NT2/D1 (cell line): ENCODE measurements around the gene CNN1.

ENCODE experiments used
- DNase-seq: peaks from one replicate; pipeline ENCODE4 v3.0.0-alpha.2; 2011; ENCODE audit warnings: low read depth, low spot score
- H3K27me3 ChIP-seq: 2 replicates; pipeline ENCODE4 v1.6.0; 2011; ENCODE audit warnings: mild to moderate bottlenecking; ENCODE audit not compliant: insufficient read length, insufficient read depth
- H3K36me3 ChIP-seq: 2 replicates; pipeline ENCODE4 v1.6.1; 2011; ENCODE audit warnings: mild to moderate bottlenecking, low read length, mixed read lengths; ENCODE audit not compliant: insufficient read depth, insufficient read length
- H3K4me1 ChIP-seq: 2 replicates; pipeline ENCODE4 v1.5.1; 2011; ENCODE audit not compliant: insufficient read depth, insufficient read length
- H3K4me3 ChIP-seq: 2 replicates; pipeline ENCODE4 v1.5.1; 2011; ENCODE audit warnings: low read depth; ENCODE audit not compliant: insufficient read length
- H3K9ac ChIP-seq: 2 replicates; pipeline ENCODE4 v1.6.0; 2011; ENCODE audit warnings: low read depth; ENCODE audit not compliant: insufficient read length
- H3K9me3 ChIP-seq: 2 replicates; pipeline ENCODE4 v1.5.1; 2011; ENCODE audit warnings: mild to moderate bottlenecking, low read length; ENCODE audit not compliant: insufficient read depth
- SUZ12 ChIP-seq: IDR thresholded peaks from 2 replicates; pipeline ENCODE4 v1.6.1; 2011; ENCODE audit not compliant: insufficient read length, insufficient read depth; ENCODE audit errors: extremely low read depth
- YY1 ChIP-seq: IDR thresholded peaks from 2 replicates; pipeline ENCODE4 v1.6.1; 2011; ENCODE audit not compliant: insufficient read length, insufficient read depth
- ZNF274 ChIP-seq: IDR thresholded peaks from 2 replicates; pipeline ENCODE4 v1.6.1; 2011; ENCODE audit warnings: mild to moderate bottlenecking, low read depth, low read length

Gene CNN1

GRCh38 chr19:11499890-11500420 lies 38.7 kb upstream of the CNN1 start:
- Histone ChIP-seq H3K4me1 (peaks cover 9% of the 10 kb centered on the region), H3K9me3 (no peaks in the 10 kb centered on the region), H3K4me3 (no peak overlapping the region), H3K36me3 (peaks cover 34% of the 10 kb centered on the region), H3K9ac (no peak overlapping the region), H3K27me3 (no peaks in the 10 kb centered on the region)
- no peak for DNase-seq
- TF ChIP-seq ZNF274 (no peak), SUZ12 (no peak), YY1 (no peak)

DNA sequence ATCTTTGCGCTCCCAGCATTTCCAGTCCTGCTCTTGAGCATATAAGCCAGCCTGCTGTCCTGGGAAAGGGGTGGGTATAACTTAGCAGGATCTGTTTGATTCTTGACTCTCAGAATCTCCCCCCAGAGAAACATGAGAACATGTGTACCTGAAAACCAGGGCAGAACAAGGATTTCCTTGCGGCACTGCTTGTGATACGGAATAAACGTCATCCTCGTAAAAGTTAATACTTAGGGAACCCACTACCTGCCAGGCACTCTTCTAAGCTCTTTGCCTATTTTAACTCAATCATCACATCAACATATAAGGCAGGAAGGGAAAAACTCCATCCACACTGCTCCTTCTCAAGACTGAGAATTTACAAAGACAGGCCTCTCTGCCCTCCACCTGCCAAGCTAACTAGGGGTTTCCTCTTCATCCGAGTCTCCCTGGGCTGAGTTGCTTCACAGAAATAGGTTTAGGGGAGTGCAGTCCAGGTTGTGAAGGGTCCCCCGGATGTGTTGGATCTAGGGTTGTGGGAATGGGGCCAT lies 34.1 kb upstream of the CNN1 start:
- H3K9me3 ChIP-seq, result no peaks in the 10 kb centered on the region
- H3K4me3 ChIP-seq, result peak overlapping the region; percentile 43
- H3K9ac ChIP-seq, result peak overlapping the region; percentile 68
- no peak for TF ChIP-seq YY1
- no peak for TF ChIP-seq SUZ12
- no peak for TF ChIP-seq ZNF274
- H3K27me3 ChIP-seq, result no peaks in the 10 kb centered on the region
- no peak for DNase-seq
- peaks cover 20% of the 10 kb centered on the region for H3K4me1 ChIP-seq
- H3K36me3 ChIP-seq, result peaks cover 26% of the 10 kb centered on the region

DNA sequence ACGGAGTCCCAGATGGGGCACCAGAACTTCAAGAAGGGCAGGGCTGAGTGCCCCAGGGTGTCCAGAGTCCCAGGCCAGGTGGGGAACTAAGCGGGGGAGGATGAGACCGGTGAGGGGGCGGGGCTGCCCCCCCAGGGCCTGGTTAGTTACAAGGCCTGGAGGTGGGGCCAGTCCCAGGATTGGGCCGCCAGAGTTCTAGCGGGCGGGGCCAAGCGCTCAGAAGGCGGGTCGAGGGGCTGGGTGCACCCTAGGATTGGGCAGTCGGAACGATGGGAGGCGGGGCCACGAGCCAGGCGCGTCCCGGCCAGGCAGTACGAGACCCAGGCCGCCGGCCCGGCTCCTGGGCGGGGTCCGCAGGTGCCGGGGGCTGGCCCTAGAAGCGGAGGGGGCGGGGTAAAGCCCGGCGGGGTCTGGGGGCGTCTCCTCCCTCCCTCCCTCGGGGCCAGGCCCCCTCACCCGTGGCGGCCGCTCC lies 33.6 kb upstream of the CNN1 start:
- H3K4me1 ChIP-seq, result peaks cover 20% of the 10 kb centered on the region
- H3K4me3 ChIP-seq, result peak overlapping the region; percentile 85
- TF ChIP-seq SUZ12 (no peak), ZNF274 (no peak), YY1 (no peak)
- peaks cover 26% of the 10 kb centered on the region for H3K36me3 ChIP-seq
- no peaks in the 10 kb centered on the region for H3K27me3 ChIP-seq
- no peaks in the 10 kb centered on the region for H3K9me3 ChIP-seq
- peak overlapping the region; percentile 98 for H3K9ac ChIP-seq
- peak; percentile 93 for DNase-seq

DNA sequence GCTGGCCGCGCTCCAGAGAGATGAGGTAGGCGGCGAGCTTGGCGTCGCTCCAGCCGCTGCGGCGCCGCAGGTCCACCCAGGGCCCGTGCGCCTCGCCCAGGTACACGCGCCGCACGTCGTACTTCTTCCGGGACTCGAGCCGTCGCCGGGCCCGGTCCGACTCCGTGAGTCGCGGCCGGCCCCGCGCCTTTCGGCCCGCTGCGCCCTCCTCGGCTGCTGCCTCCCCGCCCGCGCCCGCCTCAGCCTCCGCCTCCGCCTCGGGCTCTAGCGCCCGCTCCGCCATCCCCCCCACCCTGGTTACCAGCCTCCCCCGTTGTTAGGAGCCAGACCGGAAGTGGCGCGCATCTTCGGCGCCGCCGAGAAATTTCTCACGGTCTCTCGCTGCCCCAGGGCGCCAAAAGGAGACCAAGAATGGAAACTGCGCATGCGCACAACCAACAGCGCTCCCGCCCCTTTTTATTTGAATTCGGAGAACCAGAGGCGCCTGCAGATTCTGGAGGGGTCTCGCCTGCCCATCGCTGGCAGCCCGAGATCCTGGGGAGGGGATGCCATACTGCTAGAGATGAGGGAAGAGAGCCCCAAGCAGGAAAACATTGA lies 33.0 kb upstream of the CNN1 start, which contains the start of gene ZNF653:
Gene ZNF653 (minus strand): TSS at position 336 of the 597 bp plus-strand sequence. CDS start 53 bp downstream, at position 283.
- TF ChIP-seq ZNF274 (no peak), YY1 (no peak), SUZ12 (no peak)
- Histone ChIP-seq H3K4me1 (peaks cover 20% of the 10 kb centered on the region), H3K9me3 (no peaks in the 10 kb centered on the region), H3K4me3 (peak within 1 kb of the TSS; percentile 85), H3K9ac (peak within 1 kb of the TSS; percentile 98), H3K36me3 (peaks cover 29% of the 10 kb centered on the region), H3K27me3 (no peaks in the 10 kb centered on the region)
- peak; percentile 95 for DNase-seq

DNA sequence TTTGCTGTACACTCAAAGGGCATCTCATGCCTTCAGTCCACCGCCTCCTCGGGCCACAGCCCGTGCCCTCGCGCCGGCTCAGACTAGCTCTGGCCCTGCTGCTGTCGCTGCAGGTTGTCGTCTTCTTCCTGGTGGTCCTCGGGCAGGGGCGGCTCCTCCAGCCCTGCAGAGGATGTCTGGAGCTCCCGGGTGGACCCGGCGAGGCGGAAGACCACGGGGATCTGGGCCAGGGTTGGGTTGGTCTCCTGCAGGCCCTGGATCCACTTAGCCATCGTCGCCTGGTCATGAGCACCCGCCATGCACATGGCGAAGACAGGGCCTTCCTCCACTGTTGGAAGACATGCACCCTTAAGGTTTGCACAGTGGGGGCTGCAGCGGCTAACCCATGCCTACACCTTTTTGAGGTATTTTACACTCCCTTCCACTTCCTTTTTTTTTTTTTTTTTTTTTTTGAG lies 32.5 kb upstream of the CNN1 start:
- peak overlapping the region; percentile 98 for H3K9ac ChIP-seq
- H3K4me3 ChIP-seq, result peak overlapping the region; percentile 85
- no peak for TF ChIP-seq YY1
- no peak for TF ChIP-seq ZNF274
- TF ChIP-seq SUZ12, result no peak
- no peak for DNase-seq
- no peaks in the 10 kb centered on the region for H3K27me3 ChIP-seq
- no peaks in the 10 kb centered on the region for H3K9me3 ChIP-seq
- peaks cover 20% of the 10 kb centered on the region for H3K4me1 ChIP-seq
- H3K36me3 ChIP-seq, result peaks cover 34% of the 10 kb centered on the region

- no peak overlapping the region for H3K4me3 ChIP-seq
- peaks cover 34% of the 10 kb centered on the region for H3K36me3 ChIP-seq
- no peaks in the 10 kb centered on the region for H3K9me3 ChIP-seq
- H3K9ac ChIP-seq, result peak overlapping the region; percentile 33
- no peak for DNase-seq
- H3K27me3 ChIP-seq, result no peaks in the 10 kb centered on the region
- peaks cover 20% of the 10 kb centered on the region for H3K4me1 ChIP-seq
- no peak for TF ChIP-seq SUZ12
- TF ChIP-seq YY1, result no peak
- no peak for TF ChIP-seq ZNF274
These were observed 31.7 kb upstream of the CNN1 start for GRCh38 chr19:11506967-11507366.

DNA sequence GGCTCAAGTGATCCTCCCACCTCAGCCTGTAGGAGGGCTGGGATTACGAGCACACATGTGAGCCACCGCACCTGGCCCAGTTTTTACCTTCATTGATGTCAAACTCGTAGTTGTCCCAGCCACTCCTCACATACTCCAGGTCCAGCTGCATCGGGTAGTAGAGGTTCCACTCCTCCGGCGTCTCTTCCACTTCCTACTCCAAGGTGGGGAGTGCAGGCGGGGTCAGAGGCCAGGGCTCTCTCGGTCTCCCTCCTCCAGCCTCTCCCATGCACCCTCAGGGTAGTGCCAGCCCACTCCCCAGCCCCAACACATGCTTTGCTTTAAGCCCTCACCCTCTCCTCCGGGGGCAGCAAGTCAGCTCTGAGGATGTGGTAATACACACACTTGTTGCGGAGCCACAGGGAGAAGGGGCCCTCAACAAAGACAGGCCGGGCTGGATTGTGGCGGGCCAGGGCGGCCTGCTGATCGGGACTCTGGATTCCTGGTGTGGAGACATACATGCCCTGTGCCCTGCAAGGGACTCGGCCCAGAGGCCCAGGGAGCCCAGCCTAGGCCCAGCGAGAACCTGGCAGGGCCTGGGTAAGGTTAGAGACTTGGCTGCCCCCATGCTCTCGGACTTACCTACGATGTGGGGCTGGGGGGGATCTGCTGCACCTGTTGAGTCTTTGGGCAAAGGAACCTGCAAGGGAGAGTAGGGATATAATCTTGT lies 31.1 kb upstream of the CNN1 start:
- Histone ChIP-seq H3K4me3 (no peak overlapping the region), H3K4me1 (peaks cover 20% of the 10 kb centered on the region), H3K27me3 (no peaks in the 10 kb centered on the region), H3K36me3 (peaks cover 39% of the 10 kb centered on the region), H3K9ac (peak overlapping the region; percentile 6), H3K9me3 (no peaks in the 10 kb centered on the region)
- TF ChIP-seq SUZ12 (no peak), YY1 (no peak), ZNF274 (no peak)
- no peak for DNase-seq
